ENCODE results near the gene TFDP1.

Gene TFDP1

DNA sequence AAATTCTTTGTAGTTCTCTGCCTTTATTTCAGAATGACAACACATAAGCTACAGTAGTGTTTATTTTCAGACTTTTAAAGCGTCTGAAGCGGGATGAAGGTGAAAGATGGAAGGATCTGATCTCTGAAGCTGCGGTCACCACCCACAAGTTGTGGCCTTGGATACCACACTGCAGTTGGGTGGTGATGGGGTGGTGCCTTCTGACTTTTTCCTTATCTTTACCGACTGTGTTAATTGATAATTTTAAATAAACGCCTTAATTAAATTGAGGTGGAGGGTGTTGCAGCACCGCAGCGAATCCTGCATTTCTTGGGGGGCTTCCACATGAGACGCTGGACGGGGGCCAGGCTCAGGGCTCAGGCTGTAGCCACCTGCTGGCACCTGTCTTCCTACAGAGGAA, 1.3 kb downstream of the TFDP1 start:
- TF ChIP-seq CTCF (conservative IDR thresholded peaks at IDR 0.05; ENCODE audit: low read depth), result no peak
- DNase-seq (ENCODE audit: low spot score), result no peak
- no peak overlapping the region for H3K27ac ChIP-seq
- POLR2A ChIA-PET (ENCODE audit: low non-redundant PET), result no interaction called here
- CTCF ChIA-PET, result interaction anchor here (0.5 kb wide), 1 partner anchor 16 kb away, joined by 4 read pairs; no protein-coding TSS in a partner anchor

DNA sequence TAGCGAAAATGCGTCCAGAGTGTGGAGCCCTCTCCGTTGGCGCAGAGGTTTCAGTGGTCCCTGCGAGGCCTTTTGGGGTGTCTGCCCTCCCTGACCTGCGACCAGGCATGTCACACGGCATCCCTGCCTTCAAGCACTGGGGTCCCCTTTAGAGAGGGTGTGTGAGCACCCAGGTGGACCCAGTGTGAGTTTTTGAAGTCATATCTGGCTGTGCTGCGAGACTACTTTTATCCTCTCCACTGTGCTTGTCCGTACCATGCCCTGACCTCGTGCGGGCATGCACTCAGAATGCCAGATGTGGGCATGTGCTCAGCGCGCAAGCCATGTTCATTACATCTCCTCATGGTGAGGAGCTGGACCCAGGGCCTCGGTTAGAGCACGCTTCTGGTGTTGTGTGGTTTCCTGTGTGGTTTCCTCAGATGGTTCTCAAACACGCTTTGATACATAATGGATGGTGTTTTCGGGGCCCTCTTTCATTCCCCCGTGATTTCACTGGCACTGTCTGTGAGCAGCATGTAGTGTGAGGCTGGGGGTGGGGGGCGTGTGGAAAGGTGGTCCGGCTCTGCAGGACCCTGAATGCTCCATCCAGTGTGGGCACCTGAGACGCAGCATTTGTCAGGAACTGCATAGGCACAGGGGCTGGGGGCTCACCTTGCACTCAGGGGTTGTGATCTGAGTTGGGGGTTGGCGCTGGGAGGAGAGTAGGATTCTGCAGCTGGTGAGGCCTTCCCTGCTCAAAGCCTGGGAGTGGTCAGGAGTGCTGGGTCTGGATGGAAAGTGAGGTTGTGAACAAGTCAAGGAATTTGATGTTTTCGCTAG, 2.3 kb downstream of the TFDP1 start:
- no peak for TF ChIP-seq CTCF (conservative IDR thresholded peaks at IDR 0.05; ENCODE audit: low read depth)
- no peak for DNase-seq (ENCODE audit: low spot score)
- CTCF ChIA-PET, result interaction anchor here (0.5 to 0.6 kb wide), 2 partner anchors 17 to 321 kb away, joined by 3 to 4 read pairs; no protein-coding TSS in a partner anchor
- H3K27ac ChIP-seq, result peak overlapping the region; percentile 44
- POLR2A ChIA-PET (ENCODE audit: low non-redundant PET), result no interaction called here

GRCh38 chr13:113588394-113589111, 4.0 kb downstream of the TFDP1 start:
- no peak for TF ChIP-seq CTCF (conservative IDR thresholded peaks at IDR 0.05; ENCODE audit: low read depth)
- no peak for DNase-seq (ENCODE audit: low spot score)
- H3K27ac ChIP-seq, result peak overlapping the region; percentile 44
- CTCF ChIA-PET, result interaction anchor here (0.7 kb wide), 1 partner anchor 15 kb away, joined by 3 read pairs; no protein-coding TSS in a partner anchor
- POLR2A ChIA-PET (ENCODE audit: low non-redundant PET), result no interaction called here

- POLR2A ChIA-PET (ENCODE audit: low non-redundant PET), result no interaction called here
These were observed 4.9 kb downstream of the TFDP1 start for GRCh38 chr13:113589251-113589960.

GRCh38 chr13:113589961-113590339, 5.4 kb downstream of the TFDP1 start:
- TF ChIP-seq CTCF (conservative IDR thresholded peaks at IDR 0.05; ENCODE audit: low read depth), result no peak
- ChIA-PET POLR2A (ENCODE audit: low non-redundant PET) (no interaction called here), CTCF (no interaction called here)
- peak overlapping the region; percentile 44; the same call in 1 of the 2 replicates for H3K27ac ChIP-seq
- no peak for DNase-seq (ENCODE audit: low spot score)

More at GRCh38 chr13:113589251-113589960, 4.9 kb downstream of the TFDP1 start:
- no peak for TF ChIP-seq CTCF (conservative IDR thresholded peaks at IDR 0.05; ENCODE audit: low read depth)
- DNase-seq (ENCODE audit: low spot score), result no peak
- CTCF ChIA-PET, result no interaction called here
- peak overlapping the region; percentile 44 for H3K27ac ChIP-seq

DNA sequence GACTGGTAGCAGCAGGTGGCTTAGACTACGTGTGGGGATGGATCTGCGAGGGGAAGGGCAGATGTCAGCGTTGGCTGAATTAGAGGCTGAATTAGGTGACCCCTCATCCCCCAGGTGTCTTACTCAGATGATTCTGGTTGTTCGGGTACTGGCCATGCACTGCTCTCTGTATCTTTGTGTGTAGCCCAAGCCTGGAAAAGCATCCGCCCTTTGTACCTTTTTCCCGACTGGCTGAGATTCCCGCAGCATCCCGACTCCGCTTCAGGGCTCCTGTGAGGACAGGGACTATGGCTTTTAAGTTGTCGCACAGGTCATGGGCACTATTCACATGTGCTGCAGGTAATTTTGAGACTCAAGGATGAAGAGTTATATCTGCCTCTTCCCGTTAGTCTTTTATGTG, 7.2 kb downstream of the TFDP1 start:
- POLR2A ChIA-PET (ENCODE audit: low non-redundant PET), result no interaction called here
- no peak for TF ChIP-seq CTCF (conservative IDR thresholded peaks at IDR 0.05; ENCODE audit: low read depth)
- CTCF ChIA-PET, result interaction anchor here (0.7 kb wide), 1 partner anchor 113 kb away, joined by 3 read pairs; no protein-coding TSS in a partner anchor
- no peak overlapping the region; the same call in 1 of the 2 replicates for H3K27ac ChIP-seq
- DNase-seq (ENCODE audit: low spot score), result no peak

Data from RWPE1 (cell line).